HG03378 (cell line): ENCODE measurements around the gene LRRTM3.

Experiments used
- ATAC-seq: cut with Tn5 transposase; IDR thresholded peaks from one replicate; pipeline ENCODE4 v1.9.1; 2021; ENCODE audit warnings: mild to moderate bottlenecking, moderate library complexity; ENCODE audit not compliant: unreplicated experiment

The LRRTM3 gene

DNA sequence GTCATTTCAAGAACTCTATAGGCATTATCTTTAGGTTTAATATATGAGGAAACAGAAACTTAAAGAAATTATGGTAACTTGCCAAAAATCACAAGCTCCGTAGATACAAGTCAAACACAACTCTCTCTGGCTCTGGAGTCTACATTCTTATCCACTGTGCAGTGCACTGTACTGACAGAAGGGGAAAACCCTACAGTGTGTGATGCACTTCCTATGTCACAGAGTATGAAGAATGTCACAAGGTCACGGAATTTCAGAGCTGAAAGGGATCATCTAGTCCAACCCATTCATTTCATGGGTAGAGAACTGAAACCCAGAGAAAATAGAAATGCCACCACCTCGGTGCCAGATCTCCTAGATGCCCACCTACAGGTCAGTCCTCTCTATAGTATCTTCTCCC lies 86.1 kb downstream of the LRRTM3 start:
- ATAC-seq = no peak

GRCh38 chr10:67015225-67015624 lies 89.4 kb downstream of the LRRTM3 start:
- ATAC-seq = no peak

- ATAC-seq = no peak
These were observed 91.4 kb downstream of the LRRTM3 start for GRCh38 chr10:67017218-67017617.

DNA sequence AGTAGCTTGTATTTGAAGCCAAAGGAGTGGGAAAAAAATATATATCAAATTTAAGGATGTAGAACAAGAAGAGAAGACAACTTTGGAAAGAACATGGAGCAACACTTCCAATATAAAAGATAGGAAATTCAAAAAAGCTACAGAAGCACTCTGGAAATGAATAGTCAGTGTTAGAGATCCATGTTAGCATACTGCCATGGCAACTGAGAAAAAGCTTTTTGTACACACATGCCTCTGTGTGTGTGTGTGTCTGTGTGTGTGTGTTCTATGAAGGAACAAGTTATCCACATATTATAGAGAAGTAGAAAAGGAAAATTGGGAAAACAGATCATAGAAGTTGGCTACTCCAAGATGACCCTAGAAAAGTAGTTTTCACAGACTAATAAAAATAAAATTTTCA lies 96.3 kb downstream of the LRRTM3 start:
- ATAC-seq = no peak

GRCh38 chr10:67033878-67034277 lies 108.0 kb downstream of the LRRTM3 start:
- ATAC-seq = no peak

DNA sequence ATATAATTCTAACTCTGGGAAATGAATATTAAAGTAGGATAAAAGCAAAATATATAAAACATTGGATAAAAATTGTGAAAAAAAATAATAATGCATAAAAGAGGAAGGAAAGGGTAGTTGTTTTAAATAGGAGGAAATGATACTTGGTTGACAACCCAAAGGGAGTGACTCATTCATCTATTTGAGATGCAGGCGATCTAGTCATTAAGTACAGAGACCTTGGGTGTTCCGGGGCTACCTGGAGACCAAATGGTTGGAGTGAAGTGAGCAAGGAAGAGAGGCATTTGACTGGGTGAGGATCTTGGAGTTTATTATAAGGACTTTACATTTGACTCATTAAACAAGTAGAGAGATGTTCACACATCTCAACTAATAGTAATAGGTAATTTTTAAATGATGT lies 111.0 kb downstream of the LRRTM3 start:
- ATAC-seq = no peak

GRCh38 chr10:67043041-67043440 lies 117.2 kb downstream of the LRRTM3 start:
- ATAC-seq = no peak

- no peak for ATAC-seq
These were observed 119.6 kb downstream of the LRRTM3 start for GRCh38 chr10:67045404-67045803.

GRCh38 chr10:67046507-67046906 lies 120.7 kb downstream of the LRRTM3 start:
- ATAC-seq = no peak

DNA sequence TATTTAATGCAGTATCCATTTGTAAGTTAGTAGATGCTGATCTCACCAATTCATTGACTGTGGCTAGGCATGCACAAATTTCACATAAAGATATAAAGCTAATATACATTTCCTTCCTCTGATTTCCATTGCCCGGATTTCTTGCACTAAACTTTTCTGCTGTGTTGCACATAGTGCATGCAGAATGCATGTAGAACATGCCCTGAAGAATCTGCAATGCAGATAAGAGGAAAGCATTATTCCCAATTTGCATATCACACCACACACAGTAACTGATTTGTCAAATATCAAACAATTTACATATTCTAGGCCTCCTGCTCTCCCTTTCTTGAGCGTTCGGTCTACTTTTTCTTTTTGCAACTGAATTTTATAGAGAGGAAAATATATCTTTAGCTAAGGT lies 124.2 kb downstream of the LRRTM3 start:
- ATAC-seq = no peak

GRCh38 chr10:67050415-67050814 lies 124.6 kb downstream of the LRRTM3 start:
- ATAC-seq = no peak

DNA sequence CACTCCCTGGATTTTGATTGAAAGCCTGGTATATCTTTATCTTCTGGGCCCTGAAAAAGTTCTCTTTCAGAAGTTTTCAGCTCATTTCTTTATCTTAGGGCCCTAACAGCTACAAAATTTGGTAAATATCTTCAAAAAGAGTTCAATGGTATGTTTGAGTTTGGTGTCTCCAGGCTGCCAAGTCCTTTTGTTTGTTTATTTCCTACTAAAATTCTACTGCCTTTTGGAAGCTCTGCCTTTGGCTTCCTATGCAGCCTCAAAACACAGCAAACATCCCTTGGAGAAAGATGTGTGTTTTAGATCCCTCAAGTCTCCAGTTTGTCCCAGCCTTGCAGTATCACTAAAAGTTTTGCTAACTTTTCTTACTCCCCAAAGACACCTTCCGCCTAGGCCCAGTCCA lies 146.8 kb downstream of the LRRTM3 start:
- no peak for ATAC-seq

GRCh38 chr10:67075491-67075971 lies 149.7 kb downstream of the LRRTM3 start:
- no peak for ATAC-seq

- no peak for ATAC-seq
These were observed 150.3 kb downstream of the LRRTM3 start for GRCh38 chr10:67076144-67076543.

DNA sequence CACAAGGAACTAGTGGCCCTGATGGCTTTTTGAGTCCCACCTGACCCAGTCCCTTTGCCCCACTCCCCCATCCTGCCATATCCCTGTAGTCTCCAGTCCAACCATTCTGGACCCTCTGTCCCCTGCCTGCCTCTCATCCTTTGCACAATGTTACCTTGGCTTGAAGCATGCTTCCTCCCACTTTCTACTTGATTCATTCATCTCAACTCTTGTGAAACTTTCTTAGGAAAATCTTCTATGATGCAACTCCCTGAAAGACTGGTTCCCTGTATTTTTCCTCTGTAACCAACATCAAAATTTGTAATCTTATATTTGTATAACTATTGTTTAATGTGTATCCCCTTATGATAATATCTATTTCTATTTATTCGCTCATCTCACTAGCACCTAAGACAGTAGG lies 151.5 kb downstream of the LRRTM3 start:
- no peak for ATAC-seq

DNA sequence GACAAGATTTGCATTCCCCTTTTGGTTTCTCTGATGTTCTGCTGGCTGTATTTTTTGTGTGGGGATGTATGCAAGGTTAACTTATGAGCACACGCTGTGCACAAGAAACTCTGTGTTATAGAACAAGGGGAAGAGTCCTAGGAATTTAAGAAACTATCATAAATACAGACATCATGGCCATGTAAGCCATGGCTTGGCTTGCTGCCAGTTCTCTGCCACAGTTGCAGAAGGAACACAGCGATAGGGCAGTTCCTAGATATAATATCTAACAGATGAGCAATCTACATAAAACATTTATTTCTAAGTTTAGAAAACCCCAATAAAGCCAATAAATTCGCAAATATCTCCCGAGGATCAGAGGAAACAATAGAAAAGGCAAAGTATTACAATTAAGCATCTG lies 153.3 kb downstream of the LRRTM3 start:
- ATAC-seq = no peak

DNA sequence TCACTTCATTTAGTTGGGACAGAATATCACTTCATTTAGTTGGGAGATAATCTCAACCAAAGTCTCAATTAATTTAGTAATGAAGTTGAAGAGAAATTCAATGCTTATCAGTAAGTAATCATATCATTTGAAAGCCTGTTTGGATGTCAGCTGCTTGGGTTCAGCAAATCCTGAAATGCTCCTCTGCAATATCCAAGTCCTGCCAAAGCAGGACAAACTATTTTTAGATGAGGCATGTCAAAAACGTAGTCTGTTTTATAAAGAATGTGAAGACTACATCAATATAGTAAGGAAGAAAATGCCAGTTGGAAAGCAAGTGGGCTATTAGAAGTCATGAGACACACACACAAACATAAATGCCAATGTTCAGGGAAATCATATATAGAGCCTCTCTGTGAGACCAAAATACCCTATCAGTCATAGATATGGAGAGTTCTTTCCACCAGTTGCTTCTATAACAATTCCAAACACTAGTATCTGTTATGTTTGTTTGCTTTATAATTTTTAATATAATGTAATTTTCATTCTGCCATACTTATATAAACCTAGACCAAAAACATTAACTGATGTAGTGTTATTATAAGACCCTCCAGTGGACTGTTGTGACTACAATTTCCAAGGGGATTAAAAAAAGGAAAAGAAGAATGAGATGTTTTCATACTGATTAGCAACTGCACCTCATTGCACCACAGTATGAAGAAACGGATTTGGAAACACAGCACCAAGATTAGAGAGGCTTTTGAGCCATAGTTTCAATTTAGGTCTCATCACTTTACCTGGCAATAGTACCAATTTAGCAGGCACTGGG lies 160.7 kb downstream of the LRRTM3 start:
- ATAC-seq = no peak

- no peak for ATAC-seq
These were observed 161.2 kb downstream of the LRRTM3 start for GRCh38 chr10:67087135-67087425.

GRCh38 chr10:67088036-67088435 lies 162.2 kb downstream of the LRRTM3 start:
- ATAC-seq = no peak

DNA sequence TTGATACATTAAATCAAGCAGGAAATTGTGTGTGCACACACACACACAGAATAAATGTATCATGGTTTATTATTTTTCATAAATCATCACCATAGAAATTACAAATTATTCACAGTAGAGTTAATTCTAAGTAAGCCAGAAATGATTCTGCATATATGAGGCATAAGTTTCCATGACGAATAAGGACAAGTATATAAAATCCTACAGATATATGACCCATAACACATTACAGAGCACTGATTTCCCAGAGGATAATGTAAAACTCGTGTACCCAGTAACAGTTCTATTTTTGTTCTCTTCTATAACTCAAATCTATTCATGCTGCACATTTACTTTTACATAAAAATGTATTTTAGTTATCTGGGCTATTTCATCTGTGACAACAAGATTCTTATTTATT lies 169.7 kb downstream of the LRRTM3 start:
- no peak for ATAC-seq

- no peak for ATAC-seq
These were observed 172.6 kb downstream of the LRRTM3 start for GRCh38 chr10:67098461-67098860.

GRCh38 chr10:67100951-67101350 lies 175.1 kb downstream of the LRRTM3 start:
- no peak for ATAC-seq

DNA sequence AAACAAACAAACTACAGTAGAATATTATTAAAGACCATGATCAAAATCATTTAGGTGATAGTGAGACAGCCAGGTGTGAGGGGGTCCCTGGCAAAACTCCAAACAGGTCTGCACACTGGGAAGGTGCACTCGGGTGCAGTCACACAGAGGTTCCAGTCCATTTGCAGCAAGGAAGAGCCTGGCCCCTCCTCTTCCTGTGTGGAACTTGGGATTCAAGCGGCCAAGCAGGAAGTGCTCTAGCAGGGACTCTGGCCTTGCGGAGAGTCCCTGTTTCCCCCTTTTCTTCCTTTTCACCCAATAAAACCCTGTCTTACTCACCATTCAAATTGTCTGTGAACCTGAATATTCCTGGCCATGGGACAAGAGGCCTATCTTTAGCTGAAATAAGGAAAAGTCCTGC lies 181.8 kb downstream of the LRRTM3 start:
- ATAC-seq = no peak
